Measurements from ENCODE around the gene NANOS3. TPM values are rescaled to one million over a fixed set of nuclear protein-coding genes. Genes with fewer than 3 reads are reported as not detected.

NANOS3 gene
- total and polyA plus RNA-seq, 9 of the 15 experiments (the other 6 are each of a cell fraction or from before 2014, with no cell fraction given) = not detected

DNA sequence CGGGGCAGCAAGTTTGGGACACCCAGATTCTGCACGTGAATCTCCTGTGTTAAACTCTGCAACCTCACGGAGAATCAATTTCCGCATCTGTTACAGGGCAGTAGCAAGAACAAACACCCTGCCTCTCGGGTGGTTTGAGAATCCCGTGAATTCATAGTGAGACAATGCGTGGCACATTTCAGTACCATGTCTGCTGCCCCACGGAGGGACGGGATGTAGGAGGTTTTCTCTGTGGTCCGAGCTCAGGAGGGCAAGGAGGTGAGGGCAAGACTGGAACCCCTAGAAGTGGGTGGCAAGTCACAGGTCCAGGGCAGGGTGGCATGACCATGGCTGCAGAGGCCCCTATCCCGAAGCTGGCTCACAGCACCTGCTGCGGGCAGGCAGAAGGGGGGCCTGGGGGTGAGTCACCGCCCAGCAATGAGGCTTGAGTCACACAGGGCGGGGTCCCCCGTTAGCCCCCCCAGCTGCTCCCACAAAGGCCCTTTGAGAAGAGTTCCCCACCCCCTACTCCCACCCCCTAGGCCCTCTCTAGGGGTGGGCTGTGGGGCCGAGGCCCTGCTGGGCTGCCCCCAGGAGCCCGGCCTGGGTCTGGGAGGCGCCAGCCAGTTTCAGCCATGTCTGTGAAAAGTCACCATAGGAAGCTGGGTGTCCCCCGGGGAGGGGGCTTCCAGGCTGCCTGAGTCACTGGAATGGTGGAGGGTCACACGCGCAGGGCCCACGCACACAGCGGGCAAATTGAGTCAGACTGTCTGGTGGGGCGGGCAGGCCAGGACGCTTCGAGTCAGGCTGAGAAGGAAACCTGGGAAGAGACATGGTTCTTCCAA lies 25.8 kb upstream of the NANOS3 start (continued):
- TF ChIP-seq, protein P1, sequence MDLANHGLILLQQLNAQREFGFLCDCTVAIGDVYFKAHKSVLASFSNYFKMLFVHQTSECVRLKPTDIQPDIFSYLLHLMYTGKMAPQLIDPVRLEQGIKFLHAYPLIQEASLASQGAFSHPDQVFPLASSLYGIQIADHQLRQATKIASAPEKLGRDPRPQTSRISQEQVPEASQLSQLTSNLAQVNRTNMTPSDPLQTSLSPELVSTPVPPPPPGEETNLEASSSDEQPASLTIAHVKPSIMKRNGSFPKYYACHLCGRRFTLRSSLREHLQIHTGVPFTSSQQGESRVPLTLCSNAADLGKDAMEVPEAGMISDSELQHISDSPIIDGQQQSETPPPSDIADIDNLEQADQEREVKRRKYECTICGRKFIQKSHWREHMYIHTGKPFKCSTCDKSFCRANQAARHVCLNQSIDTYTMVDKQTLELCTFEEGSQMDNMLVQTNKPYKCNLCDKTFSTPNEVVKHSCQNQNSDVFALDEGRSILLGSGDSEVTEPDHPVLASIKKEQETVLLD (IDR thresholded peaks at IDR 0.05) = peak; percentile 21; the same call in 1 of the 2 replicates
- TF ChIP-seq JUND (IDR thresholded peaks at IDR 0.05; ENCODE audit: borderline replicate concordance, low read depth, low read length) (peak; percentile 99), JUND (tag; IDR thresholded peaks at IDR 0.05; ENCODE audit: borderline replicate concordance, low read depth, low read length) (peak; percentile 95; the same call in 2 of the 3 replicates), U2AF2 (optimal IDR thresholded peaks at IDR 0.05; ENCODE audit: low read depth, low read length) (no peak), RAD51 (IDR thresholded peaks at IDR 0.05; ENCODE audit: borderline replicate concordance, low read depth) (no peak), ETV1 (tag; conservative IDR thresholded peaks at IDR 0.05; ENCODE audit: low read depth) (no peak), NFE2 (IDR thresholded peaks at IDR 0.05; ENCODE audit: low read depth) (no peak), ELF1 (tag; IDR thresholded peaks at IDR 0.05) (no peak), PHF21A (IDR thresholded peaks at IDR 0.05; ENCODE audit: borderline replicate concordance, low read depth) (0 out of 2 replicates have a peak, but pooled peaks have one; percentile 47), TRIM24 (IDR thresholded peaks at IDR 0.05) (peak in 1 of 2 experiments; percentile 61; a peak in 2 of 4 replicates), MCM5 (IDR thresholded peaks at IDR 0.05; ENCODE audit: low read depth) (no peak), XRCC5 (IDR thresholded peaks at IDR 0.05; ENCODE audit: low read depth, low read length) (no peak), ZNF436 (CRISPR knock-in tag; IDR thresholded peaks at IDR 0.05) (no peak), RBM34 (IDR thresholded peaks at IDR 0.05; ENCODE audit: borderline replicate concordance, insufficient read depth, low read length) (no peak), EWSR1 (IDR thresholded peaks at IDR 0.05; ENCODE audit: borderline replicate concordance, low read depth, partially characterized antibody) (no peak), HNRNPLL (IDR thresholded peaks at IDR 0.05; ENCODE audit: low read depth, low read length, poor library complexity, severe bottlenecking) (no peak), RAD21 (CRISPR knock-in tag; conservative IDR thresholded peaks at IDR 0.05 in 1 of 2, IDR thresholded peaks at IDR 0.05 in 1 of 2) (no peak), NFIX (CRISPR knock-in tag; IDR thresholded peaks at IDR 0.05; ENCODE audit: low read depth) (no peak), POLR2AphosphoS2 (IDR thresholded peaks at IDR 0.05; ENCODE audit: low read length) (no peak)
- TF ChIP-seq, protein P2, sequence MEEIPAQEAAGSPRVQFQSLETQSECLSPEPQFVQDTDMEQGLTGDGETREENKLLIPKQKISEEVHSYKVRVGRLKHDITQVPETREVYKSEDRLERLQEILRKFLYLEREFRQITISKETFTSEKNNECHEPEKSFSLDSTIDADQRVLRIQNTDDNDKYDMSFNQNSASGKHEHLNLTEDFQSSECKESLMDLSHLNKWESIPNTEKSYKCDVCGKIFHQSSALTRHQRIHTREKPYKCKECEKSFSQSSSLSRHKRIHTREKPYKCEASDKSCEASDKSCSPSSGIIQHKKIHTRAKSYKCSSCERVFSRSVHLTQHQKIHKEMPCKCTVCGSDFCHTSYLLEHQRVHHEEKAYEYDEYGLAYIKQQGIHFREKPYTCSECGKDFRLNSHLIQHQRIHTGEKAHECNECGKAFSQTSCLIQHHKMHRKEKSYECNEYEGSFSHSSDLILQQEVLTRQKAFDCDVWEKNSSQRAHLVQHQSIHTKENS (CRISPR knock-in tag; IDR thresholded peaks at IDR 0.05) = no peak
- TF ChIP-seq, protein P3, sequence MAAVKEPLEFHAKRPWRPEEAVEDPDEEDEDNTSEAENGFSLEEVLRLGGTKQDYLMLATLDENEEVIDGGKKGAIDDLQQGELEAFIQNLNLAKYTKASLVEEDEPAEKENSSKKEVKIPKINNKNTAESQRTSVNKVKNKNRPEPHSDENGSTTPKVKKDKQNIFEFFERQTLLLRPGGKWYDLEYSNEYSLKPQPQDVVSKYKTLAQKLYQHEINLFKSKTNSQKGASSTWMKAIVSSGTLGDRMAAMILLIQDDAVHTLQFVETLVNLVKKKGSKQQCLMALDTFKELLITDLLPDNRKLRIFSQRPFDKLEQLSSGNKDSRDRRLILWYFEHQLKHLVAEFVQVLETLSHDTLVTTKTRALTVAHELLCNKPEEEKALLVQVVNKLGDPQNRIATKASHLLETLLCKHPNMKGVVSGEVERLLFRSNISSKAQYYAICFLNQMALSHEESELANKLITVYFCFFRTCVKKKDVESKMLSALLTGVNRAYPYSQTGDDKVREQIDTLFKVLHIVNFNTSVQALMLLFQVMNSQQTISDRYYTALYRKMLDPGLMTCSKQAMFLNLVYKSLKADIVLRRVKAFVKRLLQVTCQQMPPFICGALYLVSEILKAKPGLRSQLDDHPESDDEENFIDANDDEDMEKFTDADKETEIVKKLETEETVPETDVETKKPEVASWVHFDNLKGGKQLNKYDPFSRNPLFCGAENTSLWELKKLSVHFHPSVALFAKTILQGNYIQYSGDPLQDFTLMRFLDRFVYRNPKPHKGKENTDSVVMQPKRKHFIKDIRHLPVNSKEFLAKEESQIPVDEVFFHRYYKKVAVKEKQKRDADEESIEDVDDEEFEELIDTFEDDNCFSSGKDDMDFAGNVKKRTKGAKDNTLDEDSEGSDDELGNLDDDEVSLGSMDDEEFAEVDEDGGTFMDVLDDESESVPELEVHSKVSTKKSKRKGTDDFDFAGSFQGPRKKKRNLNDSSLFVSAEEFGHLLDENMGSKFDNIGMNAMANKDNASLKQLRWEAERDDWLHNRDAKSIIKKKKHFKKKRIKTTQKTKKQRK (IDR thresholded peaks at IDR 0.05; ENCODE audit: borderline replicate concordance, low read depth, low read length) = no peak
